Hematopoietic multipotent progenitor cell treated with erythropoietin and hydrocortisone succinate and interleukin-3 and kit ligand, for 8 days (in vitro differentiated cells): ENCODE results near the gene EXOC5.
A peak's percentile ranks its signal among the peaks of the same experiment; 100 is the strongest.
"Not testable (repeated sequence)": the region's sequence is repeated elsewhere in the genome, so short reads cannot be mapped to it uniquely, and the experiment has no call there.

ENCODE experiments used
- DNase-seq: peaks from one replicate; pipeline ENCODE4 v3.0.0-alpha.2; 2015

The EXOC5 gene

DNA sequence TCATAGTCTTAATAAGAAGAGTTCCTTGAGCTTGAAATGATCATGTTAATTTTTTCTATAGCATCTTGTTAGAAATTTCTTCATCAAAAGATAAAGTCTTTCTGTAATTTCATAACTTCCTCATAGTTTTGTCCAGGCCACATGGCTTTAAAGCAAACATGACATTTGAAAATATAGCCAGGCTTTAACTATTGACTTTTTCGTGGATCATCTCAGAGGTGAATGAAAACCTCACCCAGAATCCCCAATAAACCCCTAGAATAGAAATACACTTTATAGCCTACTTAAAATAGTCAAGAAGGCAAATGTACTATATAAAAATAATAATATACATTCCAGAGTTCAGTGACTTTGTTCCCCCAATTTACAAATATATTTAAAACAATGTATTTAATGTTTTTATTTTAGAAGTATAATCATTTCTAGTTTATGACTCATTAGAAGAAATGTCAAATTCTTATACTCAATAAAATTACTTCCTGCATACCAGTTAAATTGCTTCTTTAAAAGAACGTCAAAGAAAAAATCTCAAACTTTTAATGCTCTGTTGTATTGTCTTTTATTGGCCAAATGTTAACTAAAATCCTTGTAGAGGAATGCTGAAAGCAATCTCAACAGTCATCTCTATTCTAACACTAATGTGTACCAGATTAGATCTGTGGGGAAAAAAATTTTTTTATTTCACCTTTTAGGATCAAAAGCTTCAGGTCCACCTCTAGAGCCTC, 21.6 kb downstream of the EXOC5 start:
- no peak for DNase-seq

DNA sequence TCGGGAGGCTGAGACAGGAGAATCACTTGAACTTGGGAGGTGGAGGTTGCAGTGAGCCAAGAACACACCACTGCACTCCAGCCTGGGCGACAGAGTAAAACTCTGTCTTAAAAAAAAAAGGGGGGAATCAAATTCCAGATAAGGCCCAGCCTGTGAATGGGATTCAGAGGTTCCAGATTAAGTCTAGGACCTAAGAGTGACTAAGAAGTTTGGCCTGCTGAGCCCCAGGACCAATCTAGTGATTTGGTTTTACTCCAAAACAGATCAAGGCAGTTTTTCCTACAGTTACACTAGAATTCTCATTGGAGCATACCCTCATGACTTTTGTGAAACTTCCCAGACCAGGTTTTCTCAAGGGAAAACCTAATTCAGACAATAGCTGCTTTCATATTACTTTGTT, 22.8 kb downstream of the EXOC5 start:
- no peak for DNase-seq

DNA sequence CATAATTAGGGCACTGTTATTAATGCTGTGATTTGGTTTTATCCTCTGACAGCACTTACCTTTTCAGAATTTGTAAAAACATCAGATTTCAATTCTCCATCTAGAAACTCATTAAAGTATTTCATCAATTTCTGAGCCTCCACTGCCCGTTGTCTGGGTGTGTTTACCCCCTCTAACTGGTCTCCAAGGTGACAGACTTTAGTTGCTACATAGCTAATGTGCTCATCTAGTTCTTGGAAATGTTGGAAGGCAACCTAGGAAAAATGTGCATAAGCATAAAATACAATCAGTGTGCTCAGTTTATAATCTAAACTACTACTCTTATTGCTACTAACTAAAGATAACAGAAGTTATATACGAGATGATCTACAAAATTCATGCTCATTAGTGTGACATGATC, 24.6 kb downstream of the EXOC5 start:
- DNase-seq = no peak

DNA sequence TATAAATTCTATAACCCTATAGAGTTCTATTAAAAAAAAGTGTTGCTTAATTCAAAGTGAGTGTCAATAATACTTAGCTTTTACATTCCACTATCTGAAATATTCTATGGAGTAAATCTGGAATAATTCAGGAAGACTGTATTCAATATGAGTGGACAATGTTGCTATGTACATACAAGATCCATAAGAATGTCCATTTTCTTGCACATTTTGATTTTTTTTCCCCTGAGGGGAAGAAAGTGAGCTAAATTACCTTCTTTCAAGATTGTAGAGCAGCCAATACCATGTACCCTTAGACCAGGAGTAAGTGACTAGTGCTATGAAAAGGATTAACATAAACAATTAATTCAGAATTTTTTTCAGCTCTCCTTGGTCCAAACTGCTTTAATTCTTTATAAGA, 25.4 kb downstream of the EXOC5 start:
- DNase-seq = no peak

DNA sequence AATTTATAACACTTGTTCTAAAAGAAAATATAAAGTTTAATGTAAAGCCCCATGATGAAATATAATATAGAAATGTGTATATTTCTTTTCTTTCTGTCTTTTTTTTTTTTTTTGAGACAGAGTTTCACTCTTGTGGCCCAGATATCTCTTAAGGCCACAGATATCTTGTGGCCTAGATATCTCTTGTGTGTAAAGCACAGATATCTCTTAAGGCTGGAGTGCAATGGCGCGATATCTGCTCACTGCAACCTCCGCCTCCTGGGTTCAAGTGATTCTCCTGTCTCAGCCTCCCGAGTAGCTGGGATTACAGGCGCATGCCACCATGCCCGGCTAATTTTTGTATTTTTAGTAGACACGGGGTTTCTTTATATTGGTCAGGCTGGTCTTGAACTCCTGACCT, 28.6 kb downstream of the EXOC5 start:
- peak; percentile 53 for DNase-seq

DNA sequence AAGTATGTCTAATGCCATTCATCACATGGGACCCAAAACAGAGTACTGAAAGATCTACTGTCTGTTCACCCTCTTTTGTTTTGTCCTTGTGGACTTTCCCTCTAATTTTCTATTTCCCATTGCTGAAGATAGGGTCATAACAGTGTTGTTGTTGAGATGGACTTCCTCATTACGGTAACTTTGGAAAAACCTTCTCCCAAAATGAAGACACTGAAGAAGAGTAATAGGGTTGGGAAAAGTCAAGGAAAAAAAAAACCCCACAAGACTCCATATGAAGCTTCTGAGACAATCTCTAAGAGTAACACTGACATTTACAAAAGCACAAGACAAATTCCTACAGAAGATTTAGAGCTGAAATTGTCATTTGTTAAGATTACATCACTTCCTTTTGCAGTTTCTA, 36.7 kb downstream of the EXOC5 start:
- DNase-seq = no peak

DNA sequence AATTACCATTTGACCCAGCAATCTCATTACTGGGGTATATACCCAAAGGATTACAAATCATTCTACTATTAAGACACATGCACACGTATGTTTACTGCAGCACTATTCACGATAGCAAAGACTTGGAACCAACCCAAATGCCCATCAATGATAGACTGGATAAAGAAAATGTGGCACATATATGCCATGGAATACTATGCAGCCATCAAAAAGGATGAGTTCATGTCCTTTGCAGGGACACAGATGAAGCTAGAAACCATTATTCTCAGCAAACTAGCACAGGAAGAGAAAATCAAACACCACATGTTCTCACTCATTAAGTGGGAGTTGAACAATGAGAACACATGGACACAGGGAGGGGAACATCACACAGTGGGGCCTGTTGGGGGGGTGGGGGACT, 40.4 kb downstream of the EXOC5 start:
- DNase-seq = not testable (repeated sequence)

DNA sequence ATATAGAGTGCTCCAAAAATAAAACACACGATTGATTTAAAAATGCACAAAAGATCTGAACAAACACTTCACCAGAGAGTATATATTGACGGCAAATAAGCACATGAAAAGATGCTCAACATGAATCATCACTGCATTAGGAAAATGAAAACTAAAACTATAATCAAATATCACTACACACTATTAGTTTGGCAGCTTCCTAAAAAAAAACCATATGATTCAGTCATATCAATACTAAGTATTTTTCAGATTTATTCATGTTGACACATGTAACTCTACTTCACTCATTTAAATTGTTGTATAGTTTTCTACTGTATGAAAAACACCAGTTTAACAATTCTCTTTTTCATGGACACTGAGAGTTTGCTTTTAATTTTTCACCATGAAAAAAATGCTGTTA, 41.6 kb downstream of the EXOC5 start:
- DNase-seq = no peak

DNA sequence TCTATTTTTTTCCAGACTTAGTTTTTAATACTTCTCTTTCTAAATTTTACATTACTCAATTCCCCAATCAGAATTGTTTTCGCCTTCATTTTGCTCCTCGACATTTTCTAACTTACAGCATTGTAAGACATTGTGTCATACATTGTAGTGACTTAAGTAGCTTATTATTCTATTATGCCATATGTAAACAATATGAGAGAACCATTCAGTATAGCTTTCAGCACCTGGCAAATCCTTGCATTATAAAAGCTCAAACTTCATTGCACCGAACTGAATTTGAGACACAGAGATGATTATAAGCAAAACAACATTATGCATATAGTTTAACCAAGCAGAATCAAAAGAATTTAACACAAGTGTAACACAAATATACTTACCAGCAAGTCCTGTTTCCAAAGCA, 46.8 kb downstream of the EXOC5 start:
- DNase-seq = no peak

DNA sequence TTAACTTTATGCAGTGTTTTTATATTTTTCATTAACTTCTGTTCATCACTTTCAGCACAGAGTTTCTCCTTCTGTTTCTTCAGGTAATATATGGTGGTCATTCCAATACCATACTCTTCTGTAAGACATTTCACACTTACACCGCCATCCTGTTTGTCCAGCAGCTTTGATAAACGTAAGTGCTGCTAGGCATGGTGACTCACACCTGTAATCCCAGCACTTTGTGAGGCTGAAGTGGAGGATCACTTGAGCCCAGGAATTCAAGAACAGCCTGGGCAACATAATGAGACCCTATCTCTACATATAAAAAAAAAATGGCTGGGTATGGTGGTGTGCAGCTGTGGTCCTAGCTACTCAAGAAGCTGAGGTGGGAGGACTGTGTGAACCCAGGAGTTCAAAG, 55.8 kb downstream of the EXOC5 start:
- no peak for DNase-seq

DNA sequence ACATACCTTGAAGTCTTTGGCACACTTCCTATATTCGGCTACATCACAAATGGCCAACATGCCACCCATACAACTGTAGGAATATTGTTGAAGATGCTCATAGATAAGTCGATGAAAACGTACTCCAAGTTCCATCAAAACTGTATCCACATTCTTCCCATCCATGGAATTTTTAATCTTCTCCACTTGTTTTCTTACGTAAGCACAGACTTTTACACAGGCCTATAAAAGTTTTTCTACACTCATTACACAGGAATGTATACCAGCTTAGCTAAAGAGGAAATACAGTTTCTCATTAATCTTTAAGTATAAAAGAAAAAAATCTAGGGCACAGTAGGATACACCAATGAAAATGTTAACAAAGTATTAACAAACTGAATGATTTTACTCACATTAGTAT, 59.1 kb downstream of the EXOC5 start:
- no peak for DNase-seq

DNA sequence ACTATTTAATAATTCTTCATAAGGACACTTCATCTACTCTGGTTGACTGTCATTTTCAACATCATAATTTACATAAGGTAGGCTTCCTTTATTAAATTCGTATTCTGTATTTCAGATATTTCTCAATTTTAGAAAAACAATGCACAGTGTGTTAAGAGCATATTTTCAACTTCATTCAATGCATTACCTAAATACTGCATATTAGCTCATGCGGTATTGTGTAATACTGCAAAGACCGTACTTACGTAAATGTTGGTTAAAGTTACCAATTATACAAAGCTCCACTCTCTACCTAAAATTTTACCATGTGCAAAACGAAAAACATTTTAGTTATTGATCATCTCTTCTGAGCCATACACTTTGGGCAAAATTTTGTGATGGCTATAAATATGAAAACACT, 62.8 kb downstream of the EXOC5 start:
- no peak for DNase-seq

DNA sequence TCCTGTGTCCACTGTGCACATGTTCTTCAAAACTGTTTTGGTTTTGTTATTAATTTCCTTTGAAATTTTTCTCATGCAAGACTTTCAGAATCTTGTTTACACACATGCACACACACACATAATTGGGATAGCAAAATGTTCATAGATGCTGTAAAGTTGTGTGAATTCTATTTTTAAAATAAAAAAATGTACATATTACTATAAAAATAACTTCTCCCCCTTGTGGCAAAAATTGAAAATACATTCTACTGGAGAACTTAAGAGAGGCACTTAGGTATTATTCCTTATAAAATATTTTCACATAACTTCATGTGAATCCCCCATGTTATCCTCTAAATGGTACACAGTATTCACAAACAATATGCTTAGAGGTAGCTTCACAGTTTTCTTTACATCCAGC, 66.0 kb downstream of the EXOC5 start:
- not testable (repeated sequence) for DNase-seq

DNA sequence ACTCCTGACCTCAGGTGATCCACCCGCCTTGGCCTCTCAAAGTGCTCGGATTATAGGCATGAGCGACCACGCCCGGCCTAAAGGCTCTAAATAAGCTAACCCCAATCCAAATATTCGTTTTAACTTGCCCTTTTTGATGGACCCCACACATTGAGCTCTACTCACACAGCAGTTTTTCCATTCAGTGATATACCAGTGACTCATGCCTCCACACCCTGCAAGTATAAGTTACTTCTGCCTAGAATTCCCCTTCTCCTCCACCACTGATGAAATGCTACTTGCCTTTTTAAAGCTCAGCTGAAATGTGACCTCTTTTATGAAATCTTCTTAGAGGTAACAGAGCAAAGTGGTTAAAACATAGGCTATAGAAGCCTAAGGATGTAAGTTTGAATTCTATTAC, 68.8 kb downstream of the EXOC5 start:
- DNase-seq = no peak

DNA sequence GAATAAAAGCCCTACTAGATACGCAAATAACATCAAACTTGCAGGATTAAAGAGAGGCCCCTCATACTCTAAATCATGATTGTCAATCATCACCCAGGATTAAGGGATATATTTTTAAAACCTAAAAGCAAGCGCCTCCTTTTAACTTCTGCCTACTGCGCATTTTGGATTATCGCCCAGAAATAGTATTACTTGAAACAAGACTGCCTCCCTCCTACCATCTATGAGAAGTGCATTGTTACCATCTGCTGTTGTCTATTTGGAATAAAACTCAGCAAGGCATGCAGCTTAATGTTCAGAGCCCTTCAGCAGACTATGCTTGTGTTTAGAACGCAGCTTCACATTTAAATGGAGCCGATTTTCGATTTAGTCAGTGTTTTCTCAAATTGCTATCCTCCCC, 79.6 kb downstream of the EXOC5 start:
- DNase-seq = peak; percentile 7

DNA sequence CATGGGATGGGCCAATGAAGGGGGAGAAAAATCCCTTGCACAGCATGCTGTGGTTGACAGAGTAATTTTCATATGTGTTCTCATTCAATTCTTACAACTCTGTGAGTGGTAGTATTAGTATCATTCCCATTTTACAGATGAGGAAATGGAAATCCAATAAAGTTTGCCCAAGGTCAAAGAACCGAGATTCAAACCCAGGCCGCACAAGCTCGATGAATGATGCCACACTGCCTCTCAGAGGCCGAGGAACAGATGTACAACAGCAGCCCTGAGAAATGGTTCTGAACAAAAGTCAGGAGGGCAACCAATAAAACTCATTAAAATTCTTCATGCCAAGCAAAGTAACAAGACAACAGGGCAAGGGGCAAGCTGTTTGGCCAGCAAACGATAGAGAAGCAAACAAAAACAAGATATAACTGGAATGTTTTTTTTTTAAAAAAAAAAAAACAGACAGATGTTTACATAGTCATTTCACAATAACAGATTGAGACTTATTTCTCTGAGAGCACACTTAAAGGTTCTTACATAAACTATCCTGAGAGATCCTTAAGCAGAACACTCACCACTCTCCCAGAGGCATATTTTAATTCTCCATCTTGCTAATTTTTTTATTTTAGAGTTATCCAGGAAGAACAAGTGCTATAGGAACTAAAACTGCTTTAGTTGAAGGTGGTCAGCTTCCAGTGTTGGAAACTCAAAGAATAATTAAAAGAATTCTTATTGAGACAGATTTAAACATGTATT, 85.8 kb downstream of the EXOC5 start:
- peak; percentile 6 for DNase-seq

DNA sequence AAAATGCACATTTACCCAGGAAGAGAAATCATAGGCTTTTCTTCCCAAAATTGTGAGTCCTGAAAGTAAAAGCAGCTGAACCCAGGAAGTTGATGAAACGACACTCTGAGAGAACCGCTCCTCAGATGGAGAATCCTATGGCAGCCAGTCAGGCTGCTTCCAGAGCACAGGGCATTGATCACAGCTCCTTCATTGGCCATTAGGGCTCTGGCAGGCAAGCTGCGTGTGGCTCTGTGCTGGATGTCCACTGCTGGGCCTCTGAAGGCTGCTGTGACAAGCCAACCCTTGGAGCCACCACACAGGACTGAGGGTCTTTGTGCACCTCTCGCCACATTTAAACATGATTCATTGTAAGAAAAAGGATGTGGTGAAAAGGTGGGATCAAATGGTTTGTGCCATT, 89.4 kb downstream of the EXOC5 start:
- no peak for DNase-seq

DNA sequence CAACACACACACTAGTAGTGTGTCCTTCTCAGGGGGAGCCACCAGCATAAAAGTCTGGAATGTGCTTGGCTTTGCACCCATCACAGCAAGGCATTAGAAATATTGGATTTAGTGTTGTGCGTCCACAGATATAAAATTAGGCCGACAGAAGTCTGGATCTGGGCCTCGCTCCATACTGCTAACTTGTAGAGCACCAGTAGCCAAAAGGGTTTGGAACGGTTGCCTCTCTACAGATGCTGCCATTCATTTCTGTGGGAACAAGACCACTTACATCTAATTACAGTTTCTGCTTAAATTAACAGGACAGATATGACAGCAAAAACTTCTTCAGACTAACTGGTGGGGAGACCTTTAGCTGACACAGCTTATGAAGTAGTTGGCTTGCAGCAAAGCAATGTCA, 94.2 kb downstream of the EXOC5 start:
- DNase-seq = no peak

DNA sequence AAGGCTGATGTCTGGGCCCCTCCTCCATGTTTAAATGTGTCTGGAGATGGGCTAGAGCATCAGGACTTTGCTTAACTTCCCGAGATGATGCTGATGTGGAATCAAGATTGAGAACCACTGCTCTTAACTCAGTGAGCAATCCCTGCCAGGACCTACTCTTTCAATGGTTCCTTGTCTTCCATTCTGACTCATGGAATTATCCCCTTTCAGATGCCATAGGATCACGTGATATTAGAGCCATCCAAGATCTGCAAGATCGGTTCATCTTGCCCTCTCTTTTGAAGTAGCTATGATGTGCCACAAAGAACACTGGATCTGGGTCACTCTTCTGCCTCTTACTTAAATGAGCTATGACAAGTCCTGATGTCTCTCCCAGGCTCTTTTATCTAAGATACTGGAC, 96.8 kb downstream of the EXOC5 start:
- no peak for DNase-seq

DNA sequence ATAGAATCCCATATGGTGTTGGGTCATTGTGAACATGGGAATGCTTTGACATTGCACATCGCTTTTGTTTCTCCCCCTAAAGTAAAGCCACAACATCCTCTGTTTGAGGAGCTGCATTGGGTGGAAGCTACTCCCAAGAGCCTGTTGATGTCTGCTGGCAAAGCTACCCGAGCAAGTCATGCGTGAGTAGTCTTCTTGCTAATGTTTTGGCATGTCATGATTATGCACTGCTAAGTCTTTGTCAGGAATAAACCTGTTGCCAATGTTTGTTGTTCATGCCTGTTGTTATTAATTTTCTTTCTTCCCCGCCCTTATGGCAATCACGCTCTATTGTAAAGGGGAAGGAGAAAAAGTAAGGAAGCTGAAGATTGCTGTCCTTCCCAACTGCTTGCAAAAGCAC, 97.3 kb downstream of the EXOC5 start:
- no peak for DNase-seq

DNA sequence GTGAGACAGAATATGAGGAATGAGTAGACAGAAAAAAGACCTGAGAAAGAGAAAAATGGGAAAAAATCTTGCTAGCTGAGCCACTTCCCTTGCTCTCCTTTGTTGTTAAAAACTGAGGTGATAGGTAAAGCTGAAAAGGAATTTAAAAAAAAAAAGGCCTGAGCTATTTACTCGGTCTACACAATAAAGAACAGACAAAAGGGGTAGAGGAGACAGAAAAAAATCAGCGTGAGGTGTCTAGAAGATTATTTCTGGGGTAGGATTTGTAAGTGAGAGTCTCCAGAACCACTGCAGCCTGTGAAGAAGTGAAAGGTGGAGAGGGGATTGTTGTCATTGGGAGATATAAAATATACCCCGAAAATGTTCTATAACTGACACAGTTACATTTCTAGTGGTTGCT, 98.8 kb downstream of the EXOC5 start:
- no peak for DNase-seq

DNA sequence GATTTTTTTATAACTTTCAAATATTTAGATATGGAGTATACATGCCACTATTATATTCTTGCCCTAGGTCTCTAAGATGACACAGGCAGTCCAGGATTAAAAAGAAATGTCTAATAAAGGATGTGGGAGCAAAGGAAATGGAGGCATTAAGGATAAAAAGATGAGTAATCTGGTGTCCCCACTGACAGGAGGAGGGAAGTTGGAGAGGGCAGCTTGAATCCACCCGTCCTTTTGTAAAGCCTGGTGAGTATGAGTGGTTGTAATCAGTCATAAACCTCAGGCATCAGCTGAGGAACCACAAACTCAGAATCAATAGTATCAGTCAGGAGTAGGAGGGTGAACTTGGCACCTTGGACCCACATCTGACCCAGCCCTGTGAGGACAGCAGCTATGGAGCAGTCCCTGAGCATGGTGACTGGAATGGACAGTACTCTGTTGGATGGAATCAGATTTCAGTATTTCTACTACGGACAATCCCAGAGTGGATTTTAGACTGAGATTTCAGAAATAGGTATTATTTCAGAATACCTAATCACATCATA, 100.5 kb downstream of the EXOC5 start:
- no peak for DNase-seq

DNA sequence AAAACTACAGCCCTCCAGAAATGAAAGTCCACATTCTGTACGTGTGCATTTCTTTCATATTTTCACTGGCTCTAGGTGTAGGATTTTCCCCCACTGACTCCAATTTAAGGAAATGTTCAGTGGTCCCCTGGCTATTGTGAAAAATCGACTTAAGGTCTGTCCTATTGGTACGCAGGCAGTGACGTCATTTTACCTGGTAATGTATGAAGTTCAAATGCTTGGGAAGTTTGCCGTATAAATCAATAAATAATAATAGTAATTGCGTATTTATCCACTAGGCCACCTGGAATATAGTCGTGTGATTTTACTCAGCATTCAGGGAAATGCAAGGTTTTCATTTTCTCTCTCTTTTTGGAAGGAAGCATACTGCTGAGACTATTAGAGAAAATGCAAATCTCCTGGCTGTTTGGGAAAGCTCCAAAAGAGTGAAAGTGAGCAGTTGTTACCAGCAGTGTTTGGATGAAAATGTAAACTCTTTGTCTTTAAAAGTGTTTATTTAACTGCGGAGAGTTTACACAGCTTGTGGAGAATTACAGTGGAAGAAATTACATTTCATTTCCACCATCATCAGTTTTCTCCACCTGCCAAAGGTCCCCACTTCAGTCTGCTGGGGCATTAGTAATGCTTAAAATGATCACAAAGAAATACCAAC, 107.0 kb downstream of the EXOC5 start:
- no peak for DNase-seq

DNA sequence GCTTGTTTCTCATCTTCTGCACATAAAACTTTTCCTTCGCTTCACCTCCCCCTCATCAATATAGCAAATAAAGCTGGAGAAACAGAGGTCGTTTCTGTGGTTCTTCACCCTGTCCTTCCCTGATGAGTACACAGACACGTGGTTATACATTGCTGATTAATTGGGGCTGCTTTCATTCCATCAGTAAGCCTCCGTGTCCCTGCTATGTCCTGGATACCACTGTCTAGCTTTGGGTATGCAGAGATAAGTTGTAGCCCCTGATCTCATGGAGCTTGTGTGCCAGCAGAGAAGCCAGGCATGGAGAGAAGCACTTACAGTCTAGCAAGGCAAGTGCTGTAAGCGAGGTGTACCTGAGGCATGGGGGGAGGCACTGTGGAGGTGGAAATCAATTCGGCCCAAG, 108.4 kb downstream of the EXOC5 start:
- DNase-seq = no peak
